NCI-H1092 (cell line): Measurements from ENCODE around the gene SESN1.
"Not testable (repeated sequence)": the region's sequence is repeated elsewhere in the genome, so short reads cannot be mapped to it uniquely, and the experiment has no call there.

ENCODE experiments used
- DNase-seq: peaks from one replicate; lab custom pipeline; 2025; lab: John Stamatoyannopoulos, UW

The SESN1 gene

DNA sequence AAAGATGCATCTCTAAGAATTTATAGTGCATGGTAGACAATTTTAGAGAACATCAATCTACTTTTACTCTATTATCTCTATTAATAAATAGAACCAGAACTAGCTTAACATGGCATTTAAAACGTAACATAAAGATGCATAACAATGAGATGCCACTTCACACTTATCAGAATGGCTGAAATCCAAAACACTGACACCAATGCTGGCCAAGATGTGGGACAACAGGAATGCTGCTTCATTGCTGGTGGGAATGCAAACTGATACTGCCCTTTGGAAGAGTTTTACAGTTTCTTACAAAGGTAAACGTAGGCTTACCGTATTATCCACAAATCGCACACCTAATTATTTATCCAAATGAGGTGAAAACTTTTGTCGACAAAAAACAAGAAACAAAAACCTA is 95.2 kb downstream of the SESN1 start:
- DNase-seq, result no peak

GRCh38 chr6:108998485-108998884 is 96.2 kb downstream of the SESN1 start:
- no peak for DNase-seq

- no peak for DNase-seq
Observed at GRCh38 chr6:108996208-108996607, 98.4 kb downstream of the SESN1 start.

DNA sequence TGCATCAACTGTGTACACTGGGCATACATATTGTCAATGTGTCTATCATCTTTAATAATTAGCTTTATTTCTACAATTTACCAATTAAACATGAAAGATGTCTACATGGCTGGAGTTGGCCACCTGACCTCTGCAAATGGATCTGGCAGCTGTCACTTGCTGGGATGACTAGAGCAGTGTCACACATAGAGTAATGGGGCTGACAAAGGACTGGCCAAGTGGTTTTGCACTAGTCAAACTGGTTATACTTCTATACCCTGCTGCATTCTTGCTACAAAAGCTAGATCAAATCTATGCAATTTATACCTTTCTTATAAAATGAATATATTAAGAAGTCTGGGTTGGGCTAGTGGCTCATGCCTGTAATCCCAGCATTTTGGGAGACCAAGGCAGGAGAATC is 99.3 kb downstream of the SESN1 start:
- DNase-seq, result no peak

GRCh38 chr6:108993876-108994275 is 100.8 kb downstream of the SESN1 start:
- no peak for DNase-seq

DNA sequence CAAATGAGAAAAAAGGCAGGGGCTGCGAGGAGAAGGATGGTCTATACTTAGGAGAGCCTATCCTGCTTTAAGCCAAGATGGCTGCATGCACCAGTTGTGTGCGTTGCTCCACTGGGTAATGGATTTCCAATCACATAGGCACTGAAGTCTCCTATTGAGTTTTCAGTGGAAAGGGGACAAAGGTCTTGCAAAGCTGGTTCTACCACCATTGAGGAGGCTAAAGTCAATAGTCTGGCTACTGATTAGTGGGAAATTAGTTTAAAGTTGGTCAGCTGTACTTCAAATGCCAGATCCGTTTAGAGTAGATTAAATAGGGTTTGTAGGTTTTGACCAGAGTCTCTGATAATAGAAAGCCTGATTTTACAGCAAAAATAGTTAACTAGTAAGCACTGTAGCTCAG is 104.9 kb downstream of the SESN1 start:
- no peak for DNase-seq

GRCh38 chr6:108988765-108989164 is 105.9 kb downstream of the SESN1 start:
- no peak for DNase-seq

DNA sequence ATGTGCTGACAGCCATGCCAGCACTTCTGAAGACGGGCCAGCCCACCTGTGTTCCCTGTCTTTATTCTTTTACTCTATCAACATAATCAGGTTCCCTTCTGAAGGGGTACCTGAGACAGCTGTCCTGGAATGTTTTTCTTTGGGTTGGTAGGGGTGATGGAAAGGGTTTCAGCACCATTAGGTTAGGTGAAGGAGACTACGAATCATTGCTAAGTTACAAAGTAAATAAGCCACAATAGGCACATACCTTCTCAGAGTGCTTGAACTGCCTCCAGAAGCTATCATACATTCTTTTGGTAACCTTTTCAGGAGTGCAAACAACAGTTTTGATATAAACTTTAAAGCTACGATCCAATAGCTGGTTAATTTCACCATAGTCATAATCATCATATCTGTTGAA is 106.3 kb downstream of the SESN1 start:
- DNase-seq, result no peak

DNA sequence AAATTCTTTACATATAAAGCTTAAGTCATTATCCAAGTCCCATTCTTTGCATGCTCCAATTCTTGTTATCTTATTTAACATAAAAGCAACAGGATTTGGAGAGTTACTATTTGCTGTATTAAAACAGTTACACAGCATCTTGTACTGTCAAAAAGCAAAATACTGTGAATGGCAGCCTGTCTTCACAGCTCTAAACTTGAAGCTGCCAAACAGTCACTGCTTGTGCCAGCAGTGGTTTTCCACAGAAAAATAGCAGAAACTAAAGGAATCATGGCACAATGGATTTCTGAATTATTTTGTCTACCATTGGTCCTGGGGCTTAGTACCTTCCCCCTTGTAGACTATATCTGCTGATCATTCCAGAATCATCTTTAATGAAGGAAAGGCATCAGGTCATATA is 107.5 kb downstream of the SESN1 start:
- DNase-seq, result no peak

DNA sequence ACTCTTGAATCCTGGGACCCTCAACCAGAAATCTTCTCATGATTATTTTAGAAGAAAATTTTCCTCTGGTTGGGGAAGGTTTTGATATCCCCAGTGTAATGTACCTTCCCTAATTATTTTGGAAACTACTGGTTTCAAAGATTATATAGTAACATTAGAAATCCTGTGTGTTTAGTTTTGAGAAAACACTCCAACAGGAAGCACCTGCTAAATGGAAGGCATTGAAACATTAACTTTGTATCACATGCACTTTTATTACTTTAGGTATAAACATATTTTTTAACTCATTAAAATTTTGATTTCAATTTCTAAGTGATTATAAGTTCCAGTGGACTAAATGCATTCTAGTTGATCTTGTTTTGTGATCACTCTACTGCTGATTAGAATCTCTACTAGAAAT is 109.3 kb downstream of the SESN1 start:
- DNase-seq, result no peak

DNA sequence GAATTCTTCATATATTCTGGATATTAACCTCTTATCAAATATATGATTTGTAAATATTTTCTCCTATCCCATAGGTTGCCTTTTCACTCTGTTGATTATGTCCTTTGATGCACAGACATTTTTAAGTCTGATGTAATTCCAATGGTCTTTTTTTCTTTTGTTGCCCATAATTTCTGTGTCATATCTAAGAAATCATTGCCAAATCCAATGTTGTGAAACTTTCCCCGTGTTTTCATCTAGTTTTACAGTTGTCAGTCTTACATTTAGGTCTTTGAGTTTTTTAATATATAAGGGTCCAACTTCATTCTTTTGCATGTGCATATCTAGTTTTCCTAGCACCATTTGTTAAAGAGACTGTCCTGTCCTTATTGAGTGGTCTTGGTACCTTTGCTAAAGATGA is 111.5 kb downstream of the SESN1 start:
- DNase-seq, result no peak

DNA sequence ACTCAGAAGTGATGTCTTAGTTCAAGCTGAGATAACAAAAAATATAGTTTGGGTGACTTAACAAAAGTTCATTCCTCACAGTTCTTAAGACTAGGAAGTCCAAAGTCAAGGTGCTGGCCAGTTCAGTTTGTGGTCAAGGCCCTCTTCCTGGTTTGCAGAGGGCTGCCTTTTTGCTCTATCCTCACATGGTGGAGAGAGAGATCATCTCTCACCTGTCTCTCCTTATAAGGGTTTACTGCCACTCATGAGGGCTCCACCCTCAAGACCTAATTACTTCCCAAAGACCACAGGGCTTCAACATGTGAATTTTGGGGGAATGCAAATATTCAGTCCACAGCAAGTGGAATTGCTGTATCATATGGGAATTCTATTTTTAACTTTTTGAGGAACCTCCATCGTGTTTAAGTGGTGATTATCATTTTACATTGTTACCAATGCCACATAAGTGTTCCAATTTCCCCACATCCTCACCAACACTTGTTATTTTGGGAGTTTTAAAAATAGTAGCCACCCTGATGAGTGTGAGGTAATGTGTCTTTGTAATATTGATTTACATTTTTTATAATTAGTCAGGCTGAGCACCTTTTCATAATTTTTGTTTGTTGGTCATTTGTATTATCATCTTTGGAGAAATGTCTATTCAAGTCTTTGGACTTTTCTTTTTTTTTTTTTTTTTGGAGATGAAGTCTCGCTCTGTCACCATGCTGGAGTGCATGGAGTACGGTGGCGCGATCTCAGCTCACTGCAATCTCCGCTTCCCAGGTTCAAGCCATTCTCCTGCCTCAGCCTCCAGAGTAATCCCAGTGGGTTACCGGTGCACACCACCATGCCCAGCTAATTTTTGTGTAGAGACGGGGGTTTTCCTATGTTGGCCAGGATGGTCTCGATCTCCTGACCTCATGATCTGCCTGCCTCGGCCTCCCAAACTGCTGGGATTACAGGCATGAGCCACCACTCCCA is 112.2 kb downstream of the SESN1 start:
- DNase-seq, result no peak

GRCh38 chr6:108978638-108979037 is 116.0 kb downstream of the SESN1 start:
- not testable (repeated sequence) for DNase-seq

DNA sequence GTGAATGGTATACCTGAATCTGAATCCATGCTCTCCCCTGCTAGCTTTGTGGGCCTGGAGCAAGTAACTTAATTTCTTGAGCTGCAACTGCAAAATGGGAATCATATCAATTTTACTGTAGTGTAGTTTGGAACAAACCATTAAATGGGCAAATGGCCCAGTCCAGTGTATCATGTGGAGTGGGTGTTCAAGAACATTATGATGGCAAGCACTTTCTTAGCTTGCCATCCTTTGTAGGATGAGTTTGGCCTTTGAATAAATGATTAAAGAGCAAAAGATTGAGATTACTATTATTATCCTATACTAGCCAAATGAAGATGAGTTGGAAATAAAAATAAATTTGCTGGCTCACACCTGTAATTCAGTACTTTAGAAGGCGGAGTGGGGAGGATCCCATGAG is 120.4 kb downstream of the SESN1 start:
- DNase-seq, result no peak

DNA sequence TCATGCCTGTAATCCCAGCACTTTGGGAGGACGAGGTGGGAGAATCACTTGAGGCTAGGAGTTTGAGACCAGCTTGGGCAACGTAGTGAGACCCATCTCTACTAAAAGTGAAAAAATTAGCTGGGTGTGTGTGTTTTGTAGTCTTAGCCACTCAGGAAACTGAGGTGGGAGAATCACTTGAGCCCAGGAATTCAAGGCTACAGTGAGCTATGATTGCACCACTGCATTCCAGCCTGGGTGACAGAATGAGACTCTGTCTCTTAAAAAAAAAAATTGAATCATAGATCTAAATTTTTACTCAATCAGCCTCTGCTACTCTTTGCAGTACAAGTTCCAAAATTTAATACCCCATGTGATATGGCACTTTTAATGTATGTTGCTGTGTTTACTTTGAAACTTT is 124.9 kb downstream of the SESN1 start:
- no peak for DNase-seq

DNA sequence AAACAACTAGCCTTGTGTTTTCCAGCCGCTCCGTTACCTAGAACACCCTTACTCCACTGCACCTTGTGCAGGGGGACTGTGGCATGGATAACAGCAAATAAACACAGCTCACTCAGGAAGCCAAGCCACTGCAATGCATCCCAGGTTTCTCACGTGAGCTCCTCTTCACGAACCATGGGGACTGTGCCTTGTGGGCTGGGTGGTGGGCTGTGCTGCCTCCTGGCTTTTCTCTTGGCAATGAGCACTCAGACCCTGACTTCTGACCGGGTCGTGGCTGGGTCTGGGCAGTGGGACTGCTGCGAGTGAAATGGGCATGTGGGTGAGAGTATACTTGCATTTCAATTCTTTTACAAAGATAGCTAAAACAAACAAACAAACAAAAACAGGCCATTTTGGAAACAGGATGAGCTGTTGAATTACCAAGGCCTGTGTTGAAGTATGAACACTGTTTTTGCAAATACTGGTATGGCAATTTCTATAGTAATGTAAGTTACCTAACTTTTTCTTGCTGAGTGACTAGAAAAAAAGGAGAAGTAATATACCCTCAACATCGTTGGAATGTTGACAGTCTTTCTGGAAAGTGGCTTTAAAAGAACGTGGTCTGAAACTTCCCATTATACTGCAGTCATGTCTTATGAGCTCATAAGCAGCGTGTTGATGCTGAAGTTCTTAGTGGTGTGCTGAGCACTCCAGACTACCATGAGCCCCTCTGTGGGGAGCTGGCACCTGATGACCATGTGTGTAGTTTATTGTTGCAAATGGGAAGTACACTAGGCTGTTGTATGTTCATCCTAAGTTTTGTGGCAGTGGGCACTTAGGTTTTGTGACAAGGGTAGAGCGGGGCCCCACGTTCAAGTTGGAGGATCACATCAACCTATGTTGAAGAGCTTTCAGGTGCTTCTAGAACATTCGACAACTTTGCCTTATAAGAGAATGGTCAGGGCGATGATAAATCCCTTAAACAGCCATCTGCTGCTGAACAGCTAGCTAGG is 126.0 kb downstream of the SESN1 start:
- no peak for DNase-seq

- no peak for DNase-seq
Observed at GRCh38 chr6:108966855-108967755, 127.5 kb downstream of the SESN1 start.

- no peak for DNase-seq
Observed at GRCh38 chr6:108966251-108966650, 128.4 kb downstream of the SESN1 start.

- no peak for DNase-seq
Observed at GRCh38 chr6:108961985-108962384, 132.7 kb downstream of the SESN1 start.

GRCh38 chr6:108961077-108961476 is 133.6 kb downstream of the SESN1 start:
- no peak for DNase-seq

GRCh38 chr6:108960601-108961000 is 134.0 kb downstream of the SESN1 start:
- no peak for DNase-seq
